ENCODE results near the gene STXBP6.

STXBP6 gene

GRCh38 chr14:24820616-24821015 is 229.3 kb downstream of the STXBP6 start:
- no CpG with 5 or more reads among the region's 5 CpGs for WGBS (ENCODE audit: extremely low coverage, insufficient coverage, low lambda C conversion rate)
- H3K79me2 ChIP-seq (ENCODE audit: control insufficient read depth, insufficient read depth, low read length), result no peaks in the 10 kb centered on the region
- no peaks in the 10 kb centered on the region for H3K79me1 ChIP-seq (ENCODE audit: low read length)
- H4K5ac ChIP-seq (ENCODE audit: low read length), result no peak overlapping the region
- no peak overlapping the region for H3K23ac ChIP-seq (ENCODE audit: low read length)
- H3K9ac ChIP-seq (ENCODE audit: low read length), result no peak overlapping the region
- no peak overlapping the region for H3K18ac ChIP-seq (ENCODE audit: low read length)
- H3K36me3 ChIP-seq (ENCODE audit: control insufficient read depth, insufficient read depth, low read length), result no peaks in the 10 kb centered on the region
- no peak overlapping the region for H2AK5ac ChIP-seq (ENCODE audit: low read length)
- no peak overlapping the region for H3K56ac ChIP-seq (ENCODE audit: low read length)
- no peak overlapping the region for H3K4me3 ChIP-seq (ENCODE audit: low read length)
- H3K4ac ChIP-seq (ENCODE audit: low read depth, low read length), result no peak overlapping the region
- H2BK5ac ChIP-seq (ENCODE audit: low read length), result no peak overlapping the region
- no peak overlapping the region for H3K4me2 ChIP-seq (ENCODE audit: low read length)
- DNase-seq, result no peak
- no peak overlapping the region for H2BK15ac ChIP-seq (replicated peaks; ENCODE audit: low read depth)
- no peaks in the 10 kb centered on the region for H3K27me3 ChIP-seq (ENCODE audit: insufficient read depth, low read length, poor library complexity)
- H3K27ac ChIP-seq (ENCODE audit: low read depth, low read length), result no peak overlapping the region
- no peak overlapping the region for H4K8ac ChIP-seq (ENCODE audit: low read depth, low read length)
- H2BK120ac ChIP-seq (ENCODE audit: low read depth, low read length), result no peak overlapping the region
- no peaks in the 10 kb centered on the region for H3K4me1 ChIP-seq (ENCODE audit: control insufficient read depth, low read depth, low read length)

GRCh38 chr14:24818823-24819341 is 231.1 kb downstream of the STXBP6 start:
- Histone ChIP-seq H4K5ac (ENCODE audit: low read length) (no peak overlapping the region), H3K23ac (ENCODE audit: low read length) (no peak overlapping the region), H3K9ac (ENCODE audit: low read length) (no peak overlapping the region), H2BK120ac (ENCODE audit: low read depth, low read length) (no peak overlapping the region), H4K8ac (ENCODE audit: low read depth, low read length) (no peak overlapping the region), H3K4me1 (ENCODE audit: control insufficient read depth, low read depth, low read length) (no peaks in the 10 kb centered on the region), H3K36me3 (ENCODE audit: control insufficient read depth, insufficient read depth, low read length) (no peaks in the 10 kb centered on the region), H3K56ac (ENCODE audit: low read length) (no peak overlapping the region), H3K27ac (ENCODE audit: low read depth, low read length) (no peak overlapping the region), H2BK5ac (ENCODE audit: low read length) (no peak overlapping the region), H3K18ac (ENCODE audit: low read length) (no peak overlapping the region), H2AK5ac (ENCODE audit: low read length) (no peak overlapping the region), H3K4ac (ENCODE audit: low read depth, low read length) (no peak overlapping the region), H3K79me1 (ENCODE audit: low read length) (no peaks in the 10 kb centered on the region), H3K4me2 (ENCODE audit: low read length) (no peak overlapping the region), H2BK15ac (replicated peaks; ENCODE audit: low read depth) (no peak overlapping the region), H3K27me3 (ENCODE audit: insufficient read depth, low read length, poor library complexity) (no peaks in the 10 kb centered on the region), H3K4me3 (ENCODE audit: low read length) (no peak overlapping the region), H3K79me2 (ENCODE audit: control insufficient read depth, insufficient read depth, low read length) (no peaks in the 10 kb centered on the region)
- no CpG with 5 or more reads among the region's 13 CpGs for WGBS (ENCODE audit: extremely low coverage, insufficient coverage, low lambda C conversion rate)
- DNase-seq, result no peak

DNA sequence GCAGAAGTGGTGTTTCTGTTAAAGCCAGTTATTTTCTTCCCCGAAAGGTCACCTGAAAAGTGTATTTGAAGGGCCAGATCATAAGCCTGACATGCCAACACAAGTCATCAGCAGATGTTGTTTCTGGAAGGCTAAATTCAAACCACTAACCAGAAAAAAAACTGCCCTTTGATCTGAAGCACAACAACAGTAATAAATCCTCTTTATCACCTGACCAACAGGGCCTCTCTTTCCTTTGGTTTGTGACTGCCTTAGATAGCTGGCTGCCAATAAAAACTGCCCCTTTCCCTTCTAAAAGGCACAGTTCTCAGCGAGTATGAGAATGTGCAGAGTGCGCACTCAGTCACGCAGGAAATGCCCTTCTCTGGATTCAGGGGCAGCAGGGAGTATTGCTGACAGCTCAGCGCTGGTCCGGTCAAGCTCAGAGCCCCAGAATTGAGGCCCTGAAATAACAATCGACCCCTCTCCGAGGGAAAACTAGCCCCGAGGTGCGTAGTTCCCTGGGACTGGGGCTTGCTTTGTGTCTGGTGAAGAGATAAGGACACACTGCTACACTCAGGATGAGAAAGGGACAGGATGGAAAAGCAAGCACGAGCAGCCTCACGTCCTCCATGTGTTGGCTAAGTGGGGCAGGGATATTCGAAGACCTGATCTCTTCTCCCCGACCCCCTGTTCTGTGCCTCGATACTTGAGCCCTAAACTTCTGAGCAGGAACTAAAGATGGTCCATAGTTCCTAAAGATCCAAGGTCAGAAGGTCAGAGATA is 231.7 kb downstream of the STXBP6 start:
- H3K4ac ChIP-seq (ENCODE audit: low read depth, low read length), result no peak overlapping the region
- no peak overlapping the region for H2AK5ac ChIP-seq (ENCODE audit: low read length)
- no peak overlapping the region for H2BK5ac ChIP-seq (ENCODE audit: low read length)
- no peak overlapping the region for H4K8ac ChIP-seq (ENCODE audit: low read depth, low read length)
- H3K4me1 ChIP-seq (ENCODE audit: control insufficient read depth, low read depth, low read length), result no peaks in the 10 kb centered on the region
- DNase-seq, result no peak
- no CpG with 5 or more reads among the region's 15 CpGs for WGBS (ENCODE audit: extremely low coverage, insufficient coverage, low lambda C conversion rate)
- no peaks in the 10 kb centered on the region for H3K36me3 ChIP-seq (ENCODE audit: control insufficient read depth, insufficient read depth, low read length)
- H3K56ac ChIP-seq (ENCODE audit: low read length), result no peak overlapping the region
- no peak overlapping the region for H2BK15ac ChIP-seq (replicated peaks; ENCODE audit: low read depth)
- no peak overlapping the region for H2BK120ac ChIP-seq (ENCODE audit: low read depth, low read length)
- H3K18ac ChIP-seq (ENCODE audit: low read length), result no peak overlapping the region
- no peaks in the 10 kb centered on the region for H3K79me1 ChIP-seq (ENCODE audit: low read length)
- no peak overlapping the region for H4K5ac ChIP-seq (ENCODE audit: low read length)
- no peak overlapping the region for H3K4me3 ChIP-seq (ENCODE audit: low read length)
- H3K27me3 ChIP-seq (ENCODE audit: insufficient read depth, low read length, poor library complexity), result no peaks in the 10 kb centered on the region
- H3K9ac ChIP-seq (ENCODE audit: low read length), result no peak overlapping the region
- no peak overlapping the region for H3K27ac ChIP-seq (ENCODE audit: low read depth, low read length)
- no peak overlapping the region for H3K4me2 ChIP-seq (ENCODE audit: low read length)
- H3K23ac ChIP-seq (ENCODE audit: low read length), result no peak overlapping the region
- H3K79me2 ChIP-seq (ENCODE audit: control insufficient read depth, insufficient read depth, low read length), result no peaks in the 10 kb centered on the region

DNA sequence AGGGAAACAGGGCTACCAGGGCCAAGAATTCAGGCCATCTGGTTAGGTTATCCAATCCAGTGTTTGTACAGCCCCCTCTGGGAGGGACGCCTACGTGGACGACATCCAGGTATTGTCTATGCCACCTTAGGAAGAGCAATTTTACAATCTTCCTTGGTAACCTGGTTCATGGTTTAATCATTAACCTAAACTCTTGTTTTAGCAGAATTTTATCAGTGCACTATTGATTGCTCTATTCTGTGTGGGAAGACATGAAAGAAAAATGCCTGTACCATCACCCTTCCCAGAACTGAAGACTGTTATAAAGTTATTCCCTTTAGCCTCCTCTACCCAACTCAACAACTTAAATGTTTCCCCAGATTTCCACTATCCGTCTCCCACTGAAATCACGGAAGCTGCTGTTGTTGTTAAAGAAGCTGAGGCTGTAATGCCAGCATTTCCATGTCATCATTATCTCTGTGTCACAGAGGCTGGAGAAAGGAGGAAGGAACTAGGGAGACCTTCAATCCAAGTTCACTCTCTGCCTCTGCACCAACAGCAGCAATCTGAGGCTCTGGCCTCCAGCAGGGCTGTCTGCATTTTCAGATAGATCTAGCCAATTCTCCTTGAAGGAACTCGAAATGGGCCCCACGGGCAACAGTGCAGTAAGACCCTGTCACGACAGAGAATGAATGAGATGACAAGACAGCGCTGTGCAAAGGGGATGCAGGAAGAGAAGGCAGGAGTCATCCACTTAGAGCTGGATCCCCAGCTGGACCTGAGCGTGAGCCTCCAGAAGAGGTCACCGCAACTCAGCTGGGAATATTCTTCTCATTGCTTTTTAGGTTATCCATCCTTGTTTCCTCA is 232.5 kb downstream of the STXBP6 start:
- Histone ChIP-seq H3K79me2 (ENCODE audit: control insufficient read depth, insufficient read depth, low read length) (no peaks in the 10 kb centered on the region), H3K18ac (ENCODE audit: low read length) (no peak overlapping the region), H3K79me1 (ENCODE audit: low read length) (no peaks in the 10 kb centered on the region), H3K56ac (ENCODE audit: low read length) (no peak overlapping the region), H3K9ac (ENCODE audit: low read length) (no peak overlapping the region), H3K4ac (ENCODE audit: low read depth, low read length) (no peak overlapping the region), H3K27me3 (ENCODE audit: insufficient read depth, low read length, poor library complexity) (no peaks in the 10 kb centered on the region), H3K23ac (ENCODE audit: low read length) (no peak overlapping the region), H2BK15ac (replicated peaks; ENCODE audit: low read depth) (no peak overlapping the region), H3K36me3 (ENCODE audit: control insufficient read depth, insufficient read depth, low read length) (no peaks in the 10 kb centered on the region), H2BK120ac (ENCODE audit: low read depth, low read length) (no peak overlapping the region), H2BK5ac (ENCODE audit: low read length) (no peak overlapping the region), H4K5ac (ENCODE audit: low read length) (no peak overlapping the region), H3K4me2 (ENCODE audit: low read length) (no peak overlapping the region), H3K27ac (ENCODE audit: low read depth, low read length) (no peak overlapping the region), H2AK5ac (ENCODE audit: low read length) (no peak overlapping the region), H3K4me1 (ENCODE audit: control insufficient read depth, low read depth, low read length) (no peaks in the 10 kb centered on the region), H4K8ac (ENCODE audit: low read depth, low read length) (no peak overlapping the region), H3K4me3 (ENCODE audit: low read length) (no peak overlapping the region)
- DNase-seq, result peak; percentile 45
- no CpG with 5 or more reads among the region's 11 CpGs for WGBS (ENCODE audit: extremely low coverage, insufficient coverage, low lambda C conversion rate)

DNA sequence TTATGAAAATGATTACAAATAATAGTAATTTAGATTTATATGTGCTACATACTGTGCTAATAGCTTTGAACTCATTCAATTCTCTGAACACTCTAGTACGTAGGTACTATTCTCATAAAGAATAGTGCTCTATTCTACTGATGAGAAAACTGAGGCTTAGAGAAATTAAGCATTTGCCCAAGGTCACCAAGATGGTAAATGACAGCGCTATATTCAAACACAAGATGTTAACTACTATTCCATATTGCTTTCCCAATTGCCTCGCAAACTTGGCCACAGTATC is 233.1 kb downstream of the STXBP6 start:
- no peak overlapping the region for H3K9ac ChIP-seq (ENCODE audit: low read length)
- no peak overlapping the region for H3K18ac ChIP-seq (ENCODE audit: low read length)
- no CpG with 5 or more reads among the region's 3 CpGs for WGBS (ENCODE audit: extremely low coverage, insufficient coverage, low lambda C conversion rate)
- H3K23ac ChIP-seq (ENCODE audit: low read length), result no peak overlapping the region
- no peak overlapping the region for H2BK5ac ChIP-seq (ENCODE audit: low read length)
- H3K4ac ChIP-seq (ENCODE audit: low read depth, low read length), result no peak overlapping the region
- H3K27ac ChIP-seq (ENCODE audit: low read depth, low read length), result no peak overlapping the region
- no peaks in the 10 kb centered on the region for H3K4me1 ChIP-seq (ENCODE audit: control insufficient read depth, low read depth, low read length)
- no peaks in the 10 kb centered on the region for H3K79me2 ChIP-seq (ENCODE audit: control insufficient read depth, insufficient read depth, low read length)
- H3K27me3 ChIP-seq (ENCODE audit: insufficient read depth, low read length, poor library complexity), result no peaks in the 10 kb centered on the region
- no peak overlapping the region for H3K4me2 ChIP-seq (ENCODE audit: low read length)
- H3K4me3 ChIP-seq (ENCODE audit: low read length), result no peak overlapping the region
- DNase-seq, result no peak
- H3K36me3 ChIP-seq (ENCODE audit: control insufficient read depth, insufficient read depth, low read length), result no peaks in the 10 kb centered on the region
- no peak overlapping the region for H2AK5ac ChIP-seq (ENCODE audit: low read length)
- no peak overlapping the region for H4K5ac ChIP-seq (ENCODE audit: low read length)
- H2BK15ac ChIP-seq (replicated peaks; ENCODE audit: low read depth), result no peak overlapping the region
- no peak overlapping the region for H4K8ac ChIP-seq (ENCODE audit: low read depth, low read length)
- H2BK120ac ChIP-seq (ENCODE audit: low read depth, low read length), result no peak overlapping the region
- H3K79me1 ChIP-seq (ENCODE audit: low read length), result no peaks in the 10 kb centered on the region
- H3K56ac ChIP-seq (ENCODE audit: low read length), result no peak overlapping the region

Measured in mesendoderm (in vitro differentiated cells).